MCF 10A (cell line): ENCODE results near the gene CLCNKA. TPM values are rescaled to one million over a fixed set of nuclear protein-coding genes. Genes with fewer than 3 reads are reported as not detected.
A peak's percentile ranks its signal among the peaks of the same experiment; 100 is the strongest.

Experiments
- Bru-seq: library from RNA; stranded (reverse); fragments of 400-500 nt; gene quantifications from one replicate; lab custom pipeline; 2021; lab: Mats Ljungman, UMichigan
- BruChase-seq, 2 experiments: library from RNA; stranded (reverse); fragments of 400-500 nt; gene quantifications; one replicate each; lab custom pipeline; 2021; lab: Mats Ljungman, UMichigan
- BruUV-seq: library from RNA; stranded (reverse); fragments of 400-500 nt; replicated peaks from 2 replicates; lab custom pipeline; 2021; lab: Mats Ljungman, UMichigan
- CTCF ChIA-PET: fragments of 300-600 bp; sonication (Branson Sonifier 250); formaldehyde crosslinking; extraction: SDS; loops from one replicate; lab custom pipeline; 2021; ENCODE audit warnings: antibody characterized with exemption, inconsistent platforms; lab: Yijun Ruan, JAX
- POLR2A ChIA-PET: fragments of 300-600, 350-650 bp; sonication (Branson Sonifier 250); formaldehyde crosslinking; extraction: SDS; loops from one replicate; lab custom pipeline; 2020; ENCODE audit warnings: antibody characterized with exemption, inconsistent platforms; lab: Yijun Ruan, JAX
- DNase-seq: peaks from one replicate; pipeline ENCODE4 v3.0.0-alpha.2; 2018; ENCODE audit not compliant: unreplicated experiment
- H3K27ac Mint-ChIP-seq: one replicate; pipeline ENCODE4 v1.8.0; 2022; ENCODE audit warnings: mild to moderate bottlenecking, low read depth, mixed read lengths; ENCODE audit not compliant: unreplicated experiment
- H3K27me3 Mint-ChIP-seq: one replicate; pipeline ENCODE4 v1.8.0; 2022; ENCODE audit warnings: mixed read lengths; ENCODE audit not compliant: insufficient read depth, unreplicated experiment
- H3K36me3 Mint-ChIP-seq: one replicate; pipeline ENCODE4 v1.8.0; 2022; ENCODE audit warnings: mild to moderate bottlenecking, moderate library complexity, mixed read lengths; ENCODE audit not compliant: insufficient read depth, unreplicated experiment
- H3K4me1 Mint-ChIP-seq: one replicate; pipeline ENCODE4 v1.8.0; 2022; ENCODE audit warnings: mixed read lengths; ENCODE audit not compliant: insufficient read depth, unreplicated experiment
- H3K4me3 Mint-ChIP-seq: one replicate; pipeline ENCODE4 v1.8.0; 2022; ENCODE audit warnings: mild to moderate bottlenecking, moderate library complexity, mixed read lengths; ENCODE audit not compliant: unreplicated experiment
- H3K9me3 Mint-ChIP-seq: one replicate; pipeline ENCODE4 v1.8.0; 2022; ENCODE audit warnings: mixed read lengths; ENCODE audit not compliant: unreplicated experiment
- CTCF ChIP-seq: fragments of 200-600 bp; IDR thresholded peaks from one replicate; pipeline ENCODE4 v1.8.0; 2022; ENCODE audit warnings: antibody characterized with exemption, mild to moderate bottlenecking; ENCODE audit not compliant: unreplicated experiment
- intact Hi-C: fragments of 100-400 bp; cut with micrococcal nuclease; formaldehyde crosslinking; loops from 2 replicates; pipeline ENCODE4 v1.14.1; 2022
- long read RNA-seq: library from polyadenylated mRNA; stranded (forward); transcript quantifications from one replicate; pipeline ENCODE4 v2.0.0, GENCODE V29; 2022
- total RNA-seq: library from RNA; stranded (reverse); gene quantifications from 2 replicates; pipeline ENCODE4 v1.2.3, GENCODE V29; 2022

The CLCNKA gene
- total RNA-seq (not detected in 2 replicates), Bru-seq, nascent RNA (percentile 11 among the genes with signal in this experiment), BruChase-seq, experiment 1, labeled RNA remaining after a 6-hour chase (not detected), BruChase-seq, experiment 2, labeled RNA remaining after a 2-hour chase (percentile 7 among the genes with signal in this experiment)
- long read RNA-seq, result 0 reads

DNA sequence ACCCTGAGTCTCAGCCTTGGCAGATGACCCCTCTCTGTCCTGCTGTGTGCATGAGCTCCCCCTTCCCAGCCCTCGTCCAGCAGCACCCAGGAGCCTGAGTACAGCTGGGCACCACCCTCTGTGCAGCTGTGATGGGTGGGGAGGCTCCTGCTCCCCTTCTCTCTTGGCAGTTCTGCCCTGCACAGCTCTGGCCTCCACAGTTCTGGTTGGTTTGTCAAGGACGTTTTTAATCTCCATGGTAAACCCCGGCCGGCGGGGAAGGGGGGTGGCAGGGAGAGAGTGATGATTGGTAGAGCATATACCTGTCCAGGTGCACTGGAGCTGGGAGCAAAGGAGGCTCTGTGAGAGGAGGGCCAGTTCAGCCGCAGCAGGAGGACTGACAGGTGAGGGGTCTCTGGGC lies at the start of gene CLCNKA:
Gene CLCNKA (plus strand): TSS at position 356 of the 400 bp plus-strand sequence. CDS start 584 bp downstream, outside the sequence.
- Mint-ChIP-seq H3K36me3 (no peaks in the 10 kb centered on the region), H3K4me3 (no peak within 1 kb of the TSS), H3K9me3 (no peaks in the 10 kb centered on the region), H3K27ac (no peak within 1 kb of the TSS), H3K27me3 (no peaks in the 10 kb centered on the region), H3K4me1 (peaks cover 6% of the 10 kb centered on the region)
- TF ChIP-seq CTCF, result no peak
- DNase-seq, result no peak
- ChIA-PET POLR2A (no interaction called here), CTCF (no interaction called here)
- intact Hi-C loops, result no loop called here
- no TSS peak for BruUV-seq

- H3K4me3 Mint-ChIP-seq, result no peak overlapping the region
- H3K4me1 Mint-ChIP-seq, result peaks cover 15% of the 10 kb centered on the region
- no peaks in the 10 kb centered on the region for H3K27me3 Mint-ChIP-seq
- no peaks in the 10 kb centered on the region for H3K9me3 Mint-ChIP-seq
- intact Hi-C loops, result no loop called here
- peaks cover 39% of the 10 kb centered on the region for H3K36me3 Mint-ChIP-seq
- no peak for TF ChIP-seq CTCF
- TSS peak; percentile 18 for BruUV-seq
- DNase-seq, result no peak
- no peak overlapping the region for H3K27ac Mint-ChIP-seq
- POLR2A ChIA-PET, result no interaction called here
- CTCF ChIA-PET, result interaction anchor here (0.9 kb wide), 1 partner anchor 22 kb away, joined by 3 read pairs; no protein-coding TSS in a partner anchor
These were observed 49.4 kb upstream of the CLCNKA start for GRCh38 chr1:15972409-15972808.

DNA sequence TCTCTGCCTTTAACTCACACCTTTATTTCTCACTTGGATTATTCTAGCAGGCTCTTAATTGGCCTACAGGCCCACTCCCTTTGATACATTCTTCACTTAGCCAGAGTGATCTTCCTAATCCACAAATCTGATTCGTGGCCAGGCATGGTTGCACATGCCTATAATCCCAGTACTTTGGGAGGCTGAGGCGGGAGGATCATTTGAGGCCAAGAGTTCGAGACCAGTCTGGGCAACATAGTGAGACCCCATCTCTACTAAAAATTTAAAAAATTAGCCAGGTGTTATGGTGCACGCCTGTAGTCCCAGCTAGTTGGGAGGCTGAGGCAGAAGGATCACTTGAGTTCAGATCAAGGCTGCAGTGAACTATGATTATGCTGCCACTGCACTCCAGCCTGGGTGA lies 48.1 kb upstream of the CLCNKA start:
- Mint-ChIP-seq H3K36me3 (peaks cover 39% of the 10 kb centered on the region), H3K4me3 (no peak overlapping the region), H3K27me3 (no peaks in the 10 kb centered on the region), H3K4me1 (peaks cover 15% of the 10 kb centered on the region), H3K27ac (no peak overlapping the region), H3K9me3 (no peaks in the 10 kb centered on the region)
- ChIA-PET CTCF (interaction anchor here (0.6 to 1.3 kb wide), 3 partner anchors 83 to 158 kb away, joined by 3 to 5 read pairs (median 3); no protein-coding TSS in a partner anchor), POLR2A (interaction anchor here (0.8 kb wide), 1 partner anchor 10 kb away, joined by 4 read pairs; no protein-coding TSS in a partner anchor)
- intact Hi-C loops, result no loop called here
- DNase-seq, result no peak
- BruUV-seq, result no TSS peak
- TF ChIP-seq CTCF, result no peak

- POLR2A ChIA-PET, result interaction anchor here (0.7 to 2.5 kb wide), 7 partner anchors 11 to 125 kb away, joined by 3 to 15 read pairs (median 4); no protein-coding TSS in a partner anchor
- Mint-ChIP-seq H3K4me3 (peak overlapping the region; percentile 77), H3K27ac (peak overlapping the region; percentile 5), H3K9me3 (no peaks in the 10 kb centered on the region), H3K36me3 (peaks cover 34% of the 10 kb centered on the region), H3K4me1 (peaks cover 15% of the 10 kb centered on the region), H3K27me3 (no peaks in the 10 kb centered on the region)
- CTCF ChIA-PET, result interaction anchor here (0.6 to 1.3 kb wide), 3 partner anchors 33 to 1334 kb away, joined by 3 to 7 read pairs (median 4); no protein-coding TSS in a partner anchor
- intact Hi-C loops, result no loop called here
- DNase-seq, result no peak
- TSS peak; percentile 26 for BruUV-seq
- TF ChIP-seq CTCF, result no peak
These were observed 47.0 kb upstream of the CLCNKA start for GRCh38 chr1:15974855-15975254.
